Stimulated activated CD8-positive, alpha-beta memory T cell treated with anti-CD3 and anti-CD28 coated beads, Interleukin-12 subunit alpha, Interleukin-12 subunit beta, amount 100 ng/mL, for 4 hours (primary cell): ENCODE measurements around the gene MMP24OS.
"Not testable (repeated sequence)": the region's sequence is repeated elsewhere in the genome, so short reads cannot be mapped to it uniquely, and the experiment has no call there.

ENCODE experiments used
- DNase-seq: peaks from one replicate; pipeline ENCODE4 v3.0.0-alpha.2; 2020; ENCODE audit warnings: low read depth

The MMP24OS gene

DNA sequence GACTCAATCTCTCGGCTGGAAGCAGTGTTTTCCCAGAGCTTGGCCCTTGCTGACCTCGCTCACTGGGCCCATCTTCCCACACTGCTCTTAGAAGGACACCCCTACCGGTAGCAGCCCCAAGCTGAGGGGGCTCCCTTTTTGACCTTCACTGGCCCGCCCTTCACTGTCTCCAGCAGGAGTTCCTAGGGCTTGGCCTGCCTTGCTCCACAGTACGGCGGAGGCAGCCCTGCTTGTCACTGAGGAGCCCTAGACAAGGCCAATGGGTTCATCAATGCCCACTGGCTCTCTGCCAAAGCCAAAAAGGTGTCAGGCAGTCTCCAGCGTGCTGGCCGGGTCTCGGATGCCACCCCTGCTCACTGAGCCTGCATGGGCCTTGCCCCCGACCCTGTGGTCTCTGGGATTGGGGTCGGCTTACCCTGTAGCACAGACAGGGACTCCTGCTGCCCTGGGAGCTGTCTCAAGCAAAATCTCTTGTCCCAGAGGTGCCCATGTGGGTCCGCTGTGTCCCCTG, 2.1 kb downstream of the MMP24OS start:
- DNase-seq = no peak

DNA sequence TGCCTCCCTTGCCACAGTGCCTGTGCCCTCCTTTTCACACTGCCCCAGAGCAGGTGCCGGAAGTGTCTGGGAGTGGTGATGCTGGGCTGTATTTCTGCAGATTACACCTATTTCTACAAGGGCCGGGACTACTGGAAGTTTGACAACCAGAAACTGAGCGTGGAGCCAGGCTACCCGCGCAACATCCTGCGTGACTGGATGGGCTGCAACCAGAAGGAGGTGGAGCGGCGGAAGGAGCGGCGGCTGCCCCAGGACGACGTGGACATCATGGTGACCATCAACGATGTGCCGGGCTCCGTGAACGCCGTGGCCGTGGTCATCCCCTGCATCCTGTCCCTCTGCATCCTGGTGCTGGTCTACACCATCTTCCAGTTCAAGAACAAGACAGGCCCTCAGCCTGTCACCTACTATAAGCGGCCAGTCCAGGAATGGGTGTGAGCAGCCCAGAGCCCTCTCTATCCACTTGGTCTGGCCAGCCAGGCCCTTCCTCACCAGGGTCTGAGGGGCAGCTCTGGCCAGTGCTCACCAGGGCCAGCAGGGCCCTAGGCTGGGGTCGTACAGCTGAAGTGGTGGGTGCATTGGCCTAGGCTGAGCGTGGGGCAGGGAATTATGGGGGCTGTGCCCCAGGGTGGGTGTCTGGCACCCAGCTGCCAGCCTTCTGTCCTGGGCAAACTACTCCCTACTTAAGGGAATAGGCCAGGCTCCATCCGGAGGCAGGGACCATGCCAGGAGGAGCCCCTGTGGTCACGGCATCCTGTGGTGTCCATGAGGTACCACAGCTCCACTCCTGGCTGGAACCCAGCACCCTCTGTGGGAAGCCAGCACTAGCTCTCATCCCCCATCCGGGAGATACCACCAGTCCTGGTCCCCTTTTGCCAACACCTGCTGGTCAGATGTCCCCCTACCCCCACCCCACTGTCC, 3.5 kb downstream of the MMP24OS start:
- DNase-seq = no peak

DNA sequence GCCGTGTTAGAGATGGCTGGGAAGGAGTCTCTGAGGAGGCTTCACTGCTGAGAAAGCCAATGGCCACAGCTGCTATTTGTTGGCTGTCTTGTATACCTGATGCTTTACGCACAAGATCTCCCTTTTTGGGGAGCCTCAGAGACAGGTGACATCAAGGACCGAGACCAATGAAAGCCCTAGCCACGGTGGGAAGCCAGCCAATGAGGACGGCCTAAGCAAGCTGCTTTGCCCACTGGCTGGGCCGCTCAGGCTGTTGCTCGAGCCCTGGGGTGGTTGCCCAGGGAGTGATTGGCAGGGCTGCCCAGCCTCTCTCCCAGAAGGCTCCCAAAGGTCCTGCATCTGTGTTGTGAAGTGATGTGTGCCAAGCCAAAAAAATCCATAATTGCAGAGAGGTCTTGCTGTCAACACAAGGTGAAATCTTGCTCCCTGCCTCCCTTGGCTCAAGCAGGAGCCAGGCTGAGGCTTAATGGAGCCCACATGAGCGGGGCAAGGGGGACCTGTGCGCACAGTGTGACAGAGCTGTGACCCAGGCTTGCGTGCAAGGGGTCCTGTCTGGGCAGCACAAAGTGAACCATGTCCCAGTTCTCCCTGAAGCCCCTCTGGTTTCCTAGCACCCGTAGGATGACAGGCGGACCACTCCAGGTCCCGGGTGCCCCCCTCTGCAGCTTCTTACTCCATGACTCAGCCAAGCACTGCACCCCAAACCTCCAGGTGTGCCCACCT, 4.3 kb downstream of the MMP24OS start:
- DNase-seq = no peak

DNA sequence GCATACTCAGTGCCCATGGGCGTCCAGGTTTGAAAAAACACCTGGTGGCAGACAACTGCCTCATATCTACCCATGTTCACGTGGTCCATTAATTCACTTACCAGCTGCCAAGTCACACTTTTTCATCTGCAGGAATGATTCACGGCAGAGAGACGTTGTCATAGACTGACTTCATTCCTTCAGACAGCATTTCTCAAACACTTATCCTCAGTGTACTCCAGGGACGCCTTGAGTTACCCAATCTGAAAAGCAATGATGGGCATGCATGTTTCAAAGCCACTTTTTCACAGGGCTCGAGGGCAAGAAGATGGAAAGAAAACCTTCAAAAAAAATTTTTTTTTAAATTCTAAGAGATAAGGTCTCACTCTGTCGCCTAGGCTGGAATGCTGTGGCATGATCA, 6.0 kb downstream of the MMP24OS start:
- no peak for DNase-seq

DNA sequence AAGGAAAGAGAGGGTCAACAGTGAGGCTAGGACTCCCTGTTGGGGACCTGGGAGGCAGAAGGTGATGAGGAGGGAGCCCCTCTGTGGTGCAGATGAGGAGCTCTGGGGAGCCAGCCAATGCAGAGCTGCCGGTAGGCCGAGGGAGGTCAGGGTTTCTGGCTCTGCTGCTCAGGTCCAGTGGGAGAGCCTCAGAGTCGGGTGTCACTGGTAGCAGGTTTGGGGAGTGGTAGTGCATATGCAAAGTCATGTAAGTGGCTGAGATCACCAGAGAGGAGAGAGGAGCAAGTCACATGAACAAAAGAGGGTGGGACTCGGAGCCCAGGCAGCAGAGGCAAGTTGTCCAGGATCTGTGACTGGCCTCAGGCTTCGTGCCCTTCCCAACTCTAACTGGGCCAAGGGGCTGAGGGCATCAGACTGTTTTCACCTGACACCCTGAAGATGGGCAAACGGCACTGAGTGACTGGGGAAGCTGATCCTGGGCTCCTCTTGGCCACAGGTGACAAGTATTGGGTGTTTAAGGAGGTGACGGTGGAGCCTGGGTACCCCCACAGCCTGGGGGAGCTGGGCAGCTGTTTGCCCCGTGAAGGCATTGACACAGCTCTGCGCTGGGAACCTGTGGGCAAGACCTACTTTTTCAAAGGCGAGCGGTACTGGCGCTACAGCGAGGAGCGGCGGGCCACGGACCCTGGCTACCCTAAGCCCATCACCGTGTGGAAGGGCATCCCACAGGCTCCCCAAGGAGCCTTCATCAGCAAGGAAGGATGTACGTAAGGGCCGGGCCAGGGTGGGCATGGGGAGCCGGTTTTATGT, 6.6 kb downstream of the MMP24OS start:
- no peak for DNase-seq

DNA sequence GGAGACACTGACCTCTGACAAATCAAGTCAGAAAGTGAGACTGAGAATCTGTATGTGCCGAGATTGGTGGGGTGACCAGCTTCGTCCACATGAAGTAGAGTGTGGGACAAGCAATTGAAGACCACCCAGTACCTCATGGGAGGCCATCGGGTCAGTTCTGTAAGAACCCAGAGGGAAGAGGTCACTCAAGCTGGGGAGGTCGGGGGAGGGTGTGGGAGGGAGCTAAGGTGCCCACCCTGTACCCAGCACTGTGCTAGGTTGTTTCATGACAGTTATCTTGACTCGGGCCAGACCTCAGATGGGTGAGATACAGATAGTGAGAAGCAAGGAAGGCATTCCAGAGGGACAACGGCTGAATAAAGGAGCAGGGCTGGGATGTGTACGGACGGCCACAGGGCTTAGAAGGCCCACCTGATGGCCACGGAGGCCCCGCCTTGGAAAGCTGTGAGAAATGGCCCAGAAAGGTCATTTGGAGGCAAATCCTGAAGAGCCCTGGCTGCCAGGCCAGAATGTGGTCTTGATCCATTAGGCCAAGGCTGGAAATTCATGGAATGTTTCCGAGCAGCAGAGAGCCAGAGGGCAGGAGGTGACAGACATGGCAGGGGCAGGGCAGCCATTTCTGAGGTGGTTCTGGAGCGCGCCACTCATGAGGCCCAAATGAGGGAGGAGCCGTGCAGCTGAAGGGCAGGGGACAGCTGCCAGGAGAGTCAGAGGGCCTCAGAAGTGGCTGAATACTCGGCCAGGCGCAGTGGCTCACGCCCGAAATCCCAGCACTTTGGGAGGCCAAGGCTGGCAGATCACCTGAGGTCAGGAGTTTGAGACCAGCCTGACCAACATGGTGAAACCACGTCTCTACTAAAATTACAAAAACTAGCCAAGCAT, 7.7 kb downstream of the MMP24OS start:
- no peak for DNase-seq

DNA sequence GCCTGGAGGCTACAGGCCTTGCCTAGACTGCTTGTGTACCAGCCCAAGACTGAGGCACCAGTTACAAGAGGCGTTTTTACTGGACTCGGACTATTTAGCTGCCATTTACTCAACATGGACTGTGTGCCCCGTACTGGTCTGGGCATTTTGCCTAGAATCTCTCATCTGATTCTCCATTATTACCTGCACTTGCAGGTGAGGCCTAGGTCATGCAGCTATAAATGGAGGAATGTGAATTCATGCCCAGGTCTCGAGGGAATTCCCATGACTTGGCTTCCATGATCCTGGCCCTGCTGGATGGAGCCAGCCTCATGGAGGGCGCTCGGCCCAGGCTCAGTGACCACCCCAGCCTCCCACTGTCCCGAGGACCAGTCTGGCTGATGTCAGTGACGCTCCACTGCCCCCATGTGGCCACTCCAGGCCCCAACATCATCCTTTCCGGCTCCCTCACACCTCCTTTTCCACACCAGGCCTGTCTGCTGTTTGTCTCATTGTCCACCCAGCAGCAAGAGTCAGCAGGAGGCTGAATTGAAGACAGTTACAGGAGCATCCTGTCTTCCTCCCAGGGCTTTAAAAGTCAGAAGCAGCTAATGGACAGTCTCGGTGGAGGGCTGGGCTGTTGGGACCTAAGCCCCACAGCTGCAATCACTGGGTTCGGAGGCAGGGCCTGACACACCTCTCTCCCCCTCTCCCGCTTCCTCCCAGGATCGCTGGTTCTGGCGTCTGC, 8.7 kb downstream of the MMP24OS start:
- no peak for DNase-seq

DNA sequence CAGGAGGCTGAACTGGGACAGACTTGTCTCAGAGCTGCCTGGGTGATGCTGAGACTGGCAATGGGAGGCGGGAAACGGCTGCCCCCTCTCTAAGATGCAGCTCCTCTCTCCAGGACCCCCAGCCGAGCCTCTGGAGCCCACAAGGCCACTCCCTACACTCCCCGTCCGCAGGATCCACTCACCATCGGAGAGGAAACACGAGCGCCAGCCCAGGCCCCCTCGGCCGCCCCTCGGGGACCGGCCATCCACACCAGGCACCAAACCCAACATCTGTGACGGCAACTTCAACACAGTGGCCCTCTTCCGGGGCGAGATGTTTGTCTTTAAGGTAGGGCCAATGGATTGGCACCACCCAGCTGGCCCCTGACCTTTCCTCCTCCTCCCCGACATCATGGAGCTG, 10.8 kb downstream of the MMP24OS start:
- DNase-seq = no peak

DNA sequence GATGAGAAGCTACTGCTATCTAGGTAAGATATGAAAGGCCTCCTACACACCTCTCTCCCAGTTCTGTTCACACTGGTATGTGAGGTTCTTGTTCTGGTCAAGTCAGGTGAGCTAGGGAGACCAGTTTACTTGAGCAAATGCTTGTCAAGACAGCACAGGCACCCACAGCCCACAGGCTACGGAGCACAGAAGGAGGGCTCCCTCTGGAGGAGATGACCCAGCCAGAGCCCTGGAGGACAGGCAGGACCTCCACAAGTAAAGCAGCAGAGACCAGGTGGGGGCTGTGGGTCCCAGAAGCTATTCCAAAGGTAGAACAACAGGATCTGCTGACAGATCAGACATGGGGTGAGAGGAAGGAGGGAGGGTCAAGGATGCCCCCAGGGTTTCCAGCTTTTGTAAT, 13.2 kb downstream of the MMP24OS start:
- DNase-seq = no peak

DNA sequence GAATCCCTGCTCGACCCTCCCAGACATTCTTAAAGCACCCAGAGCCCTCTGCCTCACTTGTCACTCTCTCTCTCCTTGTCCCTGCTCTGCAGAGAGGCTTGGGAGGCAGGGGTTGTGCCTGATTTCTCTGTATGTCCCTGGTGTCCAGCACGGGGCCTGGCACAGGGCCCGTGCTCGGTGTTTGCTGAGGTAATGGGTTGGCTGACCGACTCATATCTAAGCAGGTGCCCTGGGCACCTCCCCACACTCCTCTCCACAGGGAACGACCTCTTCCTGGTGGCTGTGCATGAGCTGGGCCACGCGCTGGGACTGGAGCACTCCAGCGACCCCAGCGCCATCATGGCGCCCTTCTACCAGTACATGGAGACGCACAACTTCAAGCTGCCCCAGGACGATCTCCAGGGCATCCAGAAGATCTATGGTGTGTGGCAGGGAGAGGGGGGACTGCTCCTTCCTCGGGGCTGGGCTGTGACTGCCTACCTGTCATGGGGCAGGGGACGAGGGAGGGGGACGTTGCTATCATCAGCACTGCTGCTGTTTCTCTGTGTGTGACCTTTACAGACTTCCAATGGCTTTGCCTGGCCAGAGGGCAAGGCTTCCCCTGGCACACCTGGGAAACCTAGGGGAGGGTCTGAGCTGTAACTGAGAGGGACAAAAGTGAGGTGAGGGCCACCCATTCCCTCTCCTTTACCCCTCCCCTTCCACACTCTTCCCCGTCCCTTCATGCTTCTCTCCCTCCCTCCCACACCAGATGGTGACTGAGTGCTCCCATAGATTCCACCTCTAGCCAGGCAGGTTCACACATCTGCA, 14.2 kb downstream of the MMP24OS start:
- DNase-seq = no peak

DNA sequence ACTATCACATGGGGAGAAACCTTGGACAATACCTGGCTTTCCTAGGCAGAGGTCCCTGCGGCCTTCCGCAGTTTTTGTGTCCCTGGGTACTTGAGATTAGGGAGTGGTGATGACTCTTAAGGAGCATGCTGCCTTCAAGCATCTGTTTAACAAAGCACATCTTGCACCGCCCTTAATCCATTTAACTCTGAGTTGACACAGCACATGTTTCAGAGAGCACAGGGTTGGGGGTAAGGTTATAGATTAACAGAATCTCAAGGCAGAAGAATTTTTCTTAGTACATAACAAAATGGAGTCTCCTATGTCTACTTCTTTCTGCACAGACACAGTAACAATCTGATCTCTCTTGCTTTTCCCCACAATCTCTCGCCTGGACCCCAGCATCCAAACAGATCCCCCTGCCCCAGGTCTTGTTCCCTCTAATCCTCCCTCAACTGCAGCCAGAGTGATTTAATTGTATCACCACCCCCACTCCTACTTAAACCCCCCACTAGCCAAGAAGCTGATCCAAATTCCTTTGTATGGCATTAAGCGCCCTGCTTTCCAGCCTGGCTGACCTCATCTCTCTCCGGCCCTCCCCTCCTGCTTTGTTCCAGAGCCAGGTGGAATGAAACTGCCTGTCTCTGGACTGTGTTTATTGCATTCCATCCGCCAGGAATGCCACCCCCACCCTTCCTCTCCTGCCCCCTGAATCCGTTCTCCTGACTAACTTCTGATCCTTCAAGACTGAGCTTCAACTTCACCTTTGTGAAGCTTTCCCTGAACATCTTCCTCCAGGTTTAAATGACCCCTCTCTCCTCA, 15.0 kb downstream of the MMP24OS start:
- DNase-seq = not testable (repeated sequence)

DNA sequence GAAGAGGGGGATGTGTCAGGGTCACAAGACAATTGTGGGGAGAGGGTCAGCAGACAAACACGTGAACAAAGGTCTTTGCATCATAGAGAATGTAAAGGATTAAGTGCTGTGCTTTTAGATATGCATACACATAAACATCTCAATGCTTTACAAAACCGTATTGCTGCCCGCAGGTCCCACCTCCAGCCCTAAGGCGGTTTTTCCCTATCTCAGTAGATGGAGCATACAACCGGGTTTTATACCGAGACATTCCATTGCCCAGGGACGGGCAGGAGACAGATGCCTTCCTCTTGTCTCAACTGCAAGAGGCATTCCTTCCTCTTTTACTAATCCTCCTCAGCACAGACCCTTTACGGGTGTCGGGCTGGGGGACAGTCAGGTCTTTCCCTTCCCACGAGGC, 15.6 kb downstream of the MMP24OS start:
- DNase-seq = not testable (repeated sequence)

DNA sequence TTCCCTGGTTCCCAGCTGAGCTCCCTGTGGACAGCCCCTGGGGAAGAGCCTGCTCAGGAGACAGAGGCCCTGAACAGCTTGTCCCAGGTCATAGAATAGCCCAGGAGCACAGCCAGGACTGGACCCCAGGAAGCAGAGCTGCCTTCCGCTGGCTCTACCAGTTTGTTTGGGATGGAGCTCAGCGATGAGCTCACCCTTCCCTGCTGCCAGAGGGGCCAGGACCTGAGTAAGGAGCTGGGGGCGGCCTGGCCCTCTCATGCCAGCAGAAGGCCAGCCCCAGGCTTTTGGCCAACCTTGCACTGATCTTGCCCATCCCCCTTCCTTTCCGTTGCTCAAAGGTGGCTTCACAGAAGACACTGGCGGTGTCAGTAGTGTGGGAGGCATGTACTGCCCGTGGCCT, 17.5 kb downstream of the MMP24OS start:
- DNase-seq = no peak

DNA sequence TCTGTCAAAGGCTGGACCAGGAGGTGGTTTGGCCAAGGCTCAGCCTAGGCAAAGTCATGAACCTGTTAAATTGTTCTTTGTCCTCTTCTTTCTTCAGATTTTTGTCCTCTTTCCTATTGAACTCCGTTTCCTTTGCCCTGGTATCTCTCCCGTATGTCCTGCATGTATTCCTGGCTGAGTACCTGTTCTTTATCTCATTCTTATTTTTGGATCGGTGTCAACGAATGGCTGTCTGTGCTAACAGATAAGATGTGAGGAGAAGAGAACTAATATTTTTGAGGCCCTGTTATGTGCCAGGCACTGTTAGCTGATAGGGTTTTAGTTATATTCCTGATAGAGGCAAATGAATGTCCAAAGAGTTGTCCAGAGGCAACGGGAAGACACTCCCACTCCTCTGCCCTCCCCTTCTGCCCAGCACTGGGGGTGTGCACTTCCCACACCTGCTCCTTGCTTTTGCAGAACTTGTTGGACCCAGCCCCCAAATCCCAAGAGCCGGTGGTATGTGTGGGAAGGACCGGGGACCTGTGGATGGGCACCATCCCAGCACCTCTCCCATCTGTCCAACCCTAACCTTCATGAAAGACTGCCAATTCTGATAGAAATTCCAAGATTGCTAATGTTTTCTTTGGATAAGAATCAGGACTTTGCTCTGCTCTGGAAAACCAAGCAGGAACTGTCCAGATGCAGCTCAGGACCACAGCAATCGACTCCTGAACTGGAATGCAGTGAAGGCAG, 20.6 kb downstream of the MMP24OS start:
- DNase-seq = no peak

DNA sequence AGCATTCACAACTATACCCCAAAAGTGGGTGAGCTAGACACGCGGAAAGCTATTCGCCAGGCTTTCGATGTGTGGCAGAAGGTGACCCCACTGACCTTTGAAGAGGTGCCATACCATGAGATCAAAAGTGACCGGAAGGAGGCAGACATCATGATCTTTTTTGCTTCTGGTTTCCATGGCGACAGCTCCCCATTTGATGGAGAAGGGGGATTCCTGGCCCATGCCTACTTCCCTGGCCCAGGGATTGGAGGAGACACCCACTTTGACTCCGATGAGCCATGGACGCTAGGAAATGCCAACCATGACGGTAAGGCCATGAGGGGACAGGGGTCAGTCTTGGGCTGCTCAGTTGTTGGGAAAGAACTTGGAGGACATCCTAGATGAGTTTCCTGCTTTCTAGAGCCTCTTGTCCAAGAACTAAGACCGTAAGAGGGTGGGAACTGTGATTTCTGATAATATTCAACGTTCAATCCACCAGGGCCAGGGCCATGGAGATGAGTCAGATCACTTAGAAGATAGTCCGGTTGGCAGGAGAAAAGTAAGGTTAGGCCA, 23.4 kb downstream of the MMP24OS start:
- DNase-seq = no peak

DNA sequence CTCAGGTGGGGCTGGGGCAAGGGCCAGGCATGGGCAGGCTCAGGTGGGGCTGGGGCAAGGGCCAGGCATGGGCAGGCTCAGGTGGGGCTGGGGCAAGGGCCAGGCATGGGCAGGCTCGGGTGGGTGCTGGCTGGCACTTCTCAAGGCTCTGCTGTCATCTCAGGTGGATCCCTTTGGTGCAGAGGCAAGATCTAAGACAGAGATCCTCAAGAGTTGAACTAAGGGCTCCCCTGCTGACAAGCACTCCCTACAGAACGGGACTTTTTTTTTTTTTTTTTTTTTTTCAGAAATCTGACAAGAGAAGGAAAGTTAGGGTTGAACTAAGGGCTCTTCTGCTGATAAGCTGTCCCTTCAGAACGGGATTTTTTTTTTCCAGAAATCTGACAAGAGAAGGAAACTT, 24.9 kb downstream of the MMP24OS start:
- DNase-seq = no peak

DNA sequence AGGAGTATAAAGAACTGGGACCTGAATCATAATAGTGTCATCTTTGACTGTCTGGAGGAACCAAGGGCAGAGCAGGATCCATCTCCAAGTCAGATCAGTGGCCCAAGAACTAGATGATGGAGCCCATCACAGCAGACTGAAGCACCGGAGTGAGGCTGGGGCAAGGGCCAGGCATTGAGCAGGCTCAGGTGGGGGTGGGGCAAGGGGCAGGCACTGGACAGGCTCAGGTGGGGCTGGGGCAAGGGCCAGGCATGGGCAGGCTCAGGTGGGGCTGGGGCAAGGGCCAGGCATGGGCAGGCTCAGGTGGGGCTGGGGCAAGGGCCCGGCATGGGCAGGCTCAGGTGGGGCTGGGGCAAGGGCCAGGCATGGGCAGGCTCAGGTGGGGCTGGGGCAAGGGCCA, 25.3 kb downstream of the MMP24OS start:
- not testable (repeated sequence) for DNase-seq

DNA sequence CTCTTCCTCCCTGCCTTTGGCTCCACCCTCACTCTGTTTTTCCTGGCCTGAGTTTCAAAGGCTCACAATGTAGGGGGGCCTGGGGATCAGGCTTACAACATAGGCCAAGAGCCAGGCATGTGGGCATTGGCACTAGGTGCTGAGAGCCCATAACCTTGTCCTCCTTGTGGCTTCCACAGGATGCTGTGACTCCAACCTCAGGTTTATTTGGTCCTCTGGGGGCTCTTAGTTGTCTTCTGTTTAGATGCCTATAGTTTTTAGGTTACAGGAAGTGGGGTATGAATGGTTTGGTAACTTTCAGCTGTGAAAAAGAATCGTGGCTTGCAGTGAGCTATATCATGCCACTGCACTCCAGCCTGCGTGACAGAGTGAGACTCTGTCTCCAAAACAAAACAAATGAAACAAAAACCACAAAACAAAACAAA, 25.9 kb downstream of the MMP24OS start:
- no peak for DNase-seq
